ENCODE data around the gene AWAT1.

- TF ChIP-seq POLR2AphosphoS5 (IDR thresholded peaks at IDR 0.05; ENCODE audit: borderline replicate concordance, low read depth, low read length) = no peak
- no peak for TF ChIP-seq EZH2 (IDR thresholded peaks at IDR 0.05)
- TF ChIP-seq FOXP2 (optimal IDR thresholded peaks at IDR 0.05; ENCODE audit: control extremely low read depth, extremely low read length, insufficient read depth) = no peak
These were observed 12.8 kb downstream of the AWAT1 start for GRCh38 chrX:70247252-70247651.
